DND-41 (cell line): Measurements from ENCODE around the gene SCTR.

Source experiments
- EZH2 ChIP-seq: IDR thresholded peaks from 3 replicates; pipeline ENCODE4 v1.6.1; 2012; ENCODE audit warnings: borderline replicate concordance, low read depth, mild to moderate bottlenecking, moderate library complexity, low read length, inconsistent platforms; ENCODE audit not compliant: severe bottlenecking
- TF ChIP-seq, protein P1 (sequence below): IDR thresholded peaks from 2 replicates; pipeline ENCODE4 v1.5.1; 2012; ENCODE audit warnings: borderline replicate concordance, low read length, moderate library complexity, mild to moderate bottlenecking; ENCODE audit not compliant: poor library complexity, severe bottlenecking; ENCODE audit errors: extremely low read depth

GRCh38 chr2:119485336-119486110 is 38.8 kb downstream of the SCTR start:
- TF ChIP-seq, protein P1, sequence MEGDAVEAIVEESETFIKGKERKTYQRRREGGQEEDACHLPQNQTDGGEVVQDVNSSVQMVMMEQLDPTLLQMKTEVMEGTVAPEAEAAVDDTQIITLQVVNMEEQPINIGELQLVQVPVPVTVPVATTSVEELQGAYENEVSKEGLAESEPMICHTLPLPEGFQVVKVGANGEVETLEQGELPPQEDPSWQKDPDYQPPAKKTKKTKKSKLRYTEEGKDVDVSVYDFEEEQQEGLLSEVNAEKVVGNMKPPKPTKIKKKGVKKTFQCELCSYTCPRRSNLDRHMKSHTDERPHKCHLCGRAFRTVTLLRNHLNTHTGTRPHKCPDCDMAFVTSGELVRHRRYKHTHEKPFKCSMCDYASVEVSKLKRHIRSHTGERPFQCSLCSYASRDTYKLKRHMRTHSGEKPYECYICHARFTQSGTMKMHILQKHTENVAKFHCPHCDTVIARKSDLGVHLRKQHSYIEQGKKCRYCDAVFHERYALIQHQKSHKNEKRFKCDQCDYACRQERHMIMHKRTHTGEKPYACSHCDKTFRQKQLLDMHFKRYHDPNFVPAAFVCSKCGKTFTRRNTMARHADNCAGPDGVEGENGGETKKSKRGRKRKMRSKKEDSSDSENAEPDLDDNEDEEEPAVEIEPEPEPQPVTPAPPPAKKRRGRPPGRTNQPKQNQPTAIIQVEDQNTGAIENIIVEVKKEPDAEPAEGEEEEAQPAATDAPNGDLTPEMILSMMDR = no peak
- TF ChIP-seq EZH2 = no peak
